Measurements from ENCODE around the gene RAPGEF1.

The RAPGEF1 gene

DNA sequence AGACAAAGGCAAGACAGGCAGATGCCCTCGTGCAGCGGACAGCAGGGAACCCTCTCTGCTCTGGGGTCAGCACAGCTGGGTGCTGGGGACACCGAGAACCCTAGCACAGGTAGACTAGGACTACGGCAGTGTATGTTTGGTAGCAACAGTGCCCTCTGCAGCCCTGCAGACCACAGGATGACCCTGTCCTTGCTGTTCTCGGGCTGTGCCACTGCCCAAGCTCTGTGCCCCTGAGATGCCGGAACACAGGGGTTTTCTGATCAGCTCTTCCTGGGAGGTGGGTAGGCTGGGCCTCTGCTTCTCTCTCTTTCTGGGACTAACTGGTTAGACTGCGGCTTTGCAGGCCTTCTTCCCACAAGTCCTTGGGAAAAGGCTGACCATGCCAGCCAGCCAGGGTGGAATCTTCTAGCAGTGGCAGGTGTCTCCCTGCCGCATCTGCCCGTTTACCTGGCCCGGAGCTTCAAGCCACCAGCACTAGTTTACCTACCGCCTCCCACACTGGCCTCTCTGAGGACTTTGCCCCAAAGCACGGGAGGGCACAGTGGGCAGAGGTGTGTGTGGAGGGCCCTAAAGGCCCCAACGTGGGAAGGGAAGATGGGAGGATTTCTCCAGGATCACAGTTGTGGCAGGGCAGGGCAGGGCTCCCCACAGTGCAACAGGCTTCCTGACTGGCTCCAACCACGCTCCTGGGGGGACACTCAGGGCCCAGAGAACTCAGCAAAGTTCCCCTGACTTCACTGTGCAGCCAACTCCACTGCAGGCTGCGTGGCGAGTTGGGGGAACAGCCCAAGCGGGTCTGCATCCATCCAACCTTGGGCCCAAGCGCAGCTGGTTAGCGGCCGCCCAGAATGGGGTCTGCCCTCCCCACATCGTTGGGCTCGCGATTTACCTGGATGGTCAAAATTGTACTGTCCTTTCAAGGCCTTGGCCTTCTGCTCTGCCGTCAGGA is 210.0 kb downstream of the RAPGEF1 start:
- ATAC-seq = no peak
- DNase-seq = no peak

DNA sequence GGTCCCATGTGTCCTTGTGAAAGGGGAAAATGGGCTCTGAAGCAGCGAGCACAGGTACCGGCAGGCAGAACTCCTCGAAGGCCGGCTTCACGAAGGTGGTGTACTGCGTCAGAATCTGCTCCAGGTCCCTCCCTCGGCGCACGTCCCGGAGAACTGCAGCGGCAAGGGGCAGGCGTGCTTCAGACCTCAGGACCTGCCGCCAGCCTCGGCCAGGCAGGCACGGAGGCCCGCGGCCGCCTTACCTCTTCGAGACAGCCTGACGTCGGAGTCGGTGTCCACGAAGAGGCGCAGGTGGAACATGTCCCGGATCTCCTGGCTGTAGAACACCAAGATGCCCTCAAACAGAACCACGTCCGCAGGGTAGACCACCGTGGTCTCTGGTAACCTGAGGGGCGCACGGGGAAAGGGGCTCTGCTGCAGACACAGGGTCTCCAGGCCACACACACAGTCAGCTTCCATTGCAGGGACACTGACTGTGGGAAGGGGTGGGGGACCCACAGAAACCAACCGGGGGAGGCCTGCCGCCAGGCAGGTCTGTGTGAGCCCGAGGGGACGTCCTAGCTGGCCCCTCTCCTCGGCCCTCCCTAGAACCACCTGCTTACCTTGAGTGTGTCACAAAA is 210.9 kb downstream of the RAPGEF1 start:
- DNase-seq (no peak), ATAC-seq (no peak)

DNA sequence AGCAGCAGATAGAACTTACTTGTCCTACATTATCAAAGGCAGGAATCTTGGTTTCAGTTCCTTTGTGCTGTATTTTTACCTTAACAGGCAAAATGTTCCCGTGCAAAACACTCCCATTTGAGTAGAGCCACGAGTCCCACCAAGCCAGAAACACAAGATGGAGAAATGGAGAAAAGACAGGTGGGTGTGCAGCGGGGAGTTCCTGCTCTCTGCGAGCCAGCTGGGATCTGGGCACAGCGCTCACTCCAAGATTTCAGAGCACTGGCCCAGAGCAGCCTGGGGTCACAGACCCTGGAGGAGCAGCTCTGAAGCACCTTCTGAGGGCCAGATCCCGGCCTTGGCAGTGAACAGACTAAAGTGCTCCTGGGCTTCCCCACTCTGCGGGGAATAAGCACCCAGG is 211.7 kb downstream of the RAPGEF1 start:
- no peak for ATAC-seq
- no peak for DNase-seq
